Kidney epithelial cell (primary cell): Measurements from ENCODE around the gene PAPLN. TPM values are rescaled to one million over a fixed set of nuclear protein-coding genes. Genes with fewer than 3 reads are reported as not detected.

Source experiments
- DNase-seq: peaks from one replicate; pipeline ENCODE4 v3.0.0-alpha.2; 2010; ENCODE audit warnings: low read depth
- H3K27me3 ChIP-seq: 2 replicates; pipeline ENCODE4 v1.6.0; 2011; ENCODE audit warnings: low read length; ENCODE audit not compliant: control insufficient read depth, insufficient read depth
- H3K36me3 ChIP-seq: 2 replicates; pipeline ENCODE4 v1.5.1; 2011; ENCODE audit warnings: low read length; ENCODE audit not compliant: control insufficient read depth, insufficient read depth
- H3K4me3 ChIP-seq: 2 replicates; pipeline ENCODE4 v1.5.1; 2011; ENCODE audit warnings: low read depth, mild to moderate bottlenecking, control low read depth, low read length
- CTCF ChIP-seq: IDR thresholded peaks from 2 replicates; pipeline ENCODE4 v1.5.1; 2011; ENCODE audit warnings: mild to moderate bottlenecking, moderate library complexity, low read length, control low read depth, inconsistent platforms; ENCODE audit not compliant: insufficient read depth, poor library complexity, severe bottlenecking
- total RNA-seq: library from RNA; depleted of rRNA; stranded (reverse); fragments of >200 nt; gene quantifications from 2 replicates; pipeline ENCODE4 v1.2.3, GENCODE V29; 2015

The PAPLN gene
- total RNA-seq, 1 donor from 2014 or later: 23.3 TPM

- no peak for DNase-seq
- TF ChIP-seq CTCF: no peak
- H3K36me3 ChIP-seq: peaks cover 1% of the 10 kb centered on the region
- H3K4me3 ChIP-seq: no peak overlapping the region
- no peaks in the 10 kb centered on the region for H3K27me3 ChIP-seq
These were observed 21.3 kb upstream of the PAPLN start for GRCh38 chr14:73216030-73216429.

- Histone ChIP-seq H3K27me3 (no peaks in the 10 kb centered on the region), H3K36me3 (peaks cover 1% of the 10 kb centered on the region)
- DNase-seq: no peak
These were observed 19.9 kb upstream of the PAPLN start for GRCh38 chr14:73217411-73217810.

GRCh38 chr14:73220061-73220460 is 17.2 kb upstream of the PAPLN start:
- no peak for DNase-seq
- peaks cover 1% of the 10 kb centered on the region for H3K36me3 ChIP-seq
- H3K4me3 ChIP-seq: no peak overlapping the region
- H3K27me3 ChIP-seq: no peaks in the 10 kb centered on the region
- TF ChIP-seq CTCF: no peak

More at GRCh38 chr14:73217411-73217810, 19.9 kb upstream of the PAPLN start:
- TF ChIP-seq CTCF: no peak
- H3K4me3 ChIP-seq: no peak overlapping the region

GRCh38 chr14:73220634-73221033 is 16.7 kb upstream of the PAPLN start:
- H3K4me3 ChIP-seq: no peak overlapping the region

GRCh38 chr14:73221945-73222344 is 15.4 kb upstream of the PAPLN start:
- DNase-seq: no peak
- Histone ChIP-seq H3K36me3 (peaks cover 1% of the 10 kb centered on the region), H3K27me3 (no peaks in the 10 kb centered on the region), H3K4me3 (no peak overlapping the region)
- no peak for TF ChIP-seq CTCF

More at GRCh38 chr14:73220634-73221033, 16.7 kb upstream of the PAPLN start:
- H3K27me3 ChIP-seq: no peaks in the 10 kb centered on the region
- H3K36me3 ChIP-seq: peaks cover 1% of the 10 kb centered on the region
- no peak for DNase-seq
- TF ChIP-seq CTCF: no peak

- DNase-seq: no peak
- H3K36me3 ChIP-seq: peaks cover 1% of the 10 kb centered on the region
- no peaks in the 10 kb centered on the region for H3K27me3 ChIP-seq
- TF ChIP-seq CTCF: no peak
- H3K4me3 ChIP-seq: no peak overlapping the region
These were observed 14.3 kb upstream of the PAPLN start for GRCh38 chr14:73223049-73223448.
